Vagina (tissue), 2 donors: Measurements from ENCODE around the gene PPP2R3B. TPM values are rescaled to one million over a fixed set of nuclear protein-coding genes. Genes with fewer than 3 reads are reported as not detected.

Experiments used
- DNase-seq, 2 donors: peaks; one replicate each; pipeline ENCODE4 v3.0.0-alpha.2; 2017; ENCODE audit errors: extremely low spot score in 2 of 2
- H3K27ac ChIP-seq: fragments of 200-600 bp; sonication (generic); one replicate; pipeline ENCODE4 v1.5.1; 2019
- H3K27me3 ChIP-seq: fragments of 200-600 bp; sonication (generic); one replicate; pipeline ENCODE4 v1.5.1; 2019
- H3K36me3 ChIP-seq, 2 donors: fragments of 200-600 bp; sonication (generic); one replicate each; pipeline ENCODE4 v1.5.1; 2017 to 2019
- H3K4me1 ChIP-seq: fragments of 200-600 bp; sonication (generic); one replicate; pipeline ENCODE4 v1.5.1; 2019
- H3K4me3 ChIP-seq, 2 donors: fragments of 200-600 bp; sonication (generic); 1 replicate in 1 of 2; 2 replicates in 1 of 2; pipeline ENCODE4 v1.5.1; 2016 to 2019
- H3K9me3 ChIP-seq: fragments of 200-600 bp; sonication (generic); one replicate; pipeline ENCODE4 v1.5.1; 2019
- POLR2A ChIP-seq, 2 donors: fragments of 450-650 bp; IDR thresholded peaks; one replicate each; pipeline ENCODE4 v1.6.1; 2017; ENCODE audit warnings: antibody characterized with exemption in 2 of 2, mild to moderate bottlenecking in 2 of 2, moderate library complexity in 2 of 2
- POLR2AphosphoS5 ChIP-seq, 2 donors: sonication (generic); formaldehyde crosslinking; IDR thresholded peaks; one replicate each; pipeline ENCODE4 v1.9.0; 2017; ENCODE audit warnings: antibody characterized with exemption in 2 of 2, mild to moderate bottlenecking in 2 of 2, low read depth in 1 of 2; ENCODE audit not compliant: insufficient read depth in 1 of 2
- intact Hi-C: fragments of 100-400 bp; cut with DNase I; formaldehyde crosslinking; loops from one replicate; pipeline ENCODE4 v1.15.1; 2023
- total RNA-seq: library from RNA; depleted of rRNA; stranded (reverse); fragments of >200 nt; gene quantifications from one replicate; pipeline ENCODE4 v1.2.3, GENCODE V29; 2016
- TF ChIP-seq, protein P1 (sequence below), 3 experiments: fragments of 450-650 bp in 2 of 3; fragments of 200-600 bp in 1 of 3; sonication (generic) in 1 of 3; IDR thresholded peaks; one replicate each; pipeline ENCODE4 v1.5.1; 2017 to 2019; ENCODE audit warnings: antibody characterized with exemption in 3 of 3, mild to moderate bottlenecking in 2 of 3, moderate library complexity in 2 of 3

Gene PPP2R3B
- total RNA-seq, 1 donor from 2014 or later = 28.5 TPM

DNA sequence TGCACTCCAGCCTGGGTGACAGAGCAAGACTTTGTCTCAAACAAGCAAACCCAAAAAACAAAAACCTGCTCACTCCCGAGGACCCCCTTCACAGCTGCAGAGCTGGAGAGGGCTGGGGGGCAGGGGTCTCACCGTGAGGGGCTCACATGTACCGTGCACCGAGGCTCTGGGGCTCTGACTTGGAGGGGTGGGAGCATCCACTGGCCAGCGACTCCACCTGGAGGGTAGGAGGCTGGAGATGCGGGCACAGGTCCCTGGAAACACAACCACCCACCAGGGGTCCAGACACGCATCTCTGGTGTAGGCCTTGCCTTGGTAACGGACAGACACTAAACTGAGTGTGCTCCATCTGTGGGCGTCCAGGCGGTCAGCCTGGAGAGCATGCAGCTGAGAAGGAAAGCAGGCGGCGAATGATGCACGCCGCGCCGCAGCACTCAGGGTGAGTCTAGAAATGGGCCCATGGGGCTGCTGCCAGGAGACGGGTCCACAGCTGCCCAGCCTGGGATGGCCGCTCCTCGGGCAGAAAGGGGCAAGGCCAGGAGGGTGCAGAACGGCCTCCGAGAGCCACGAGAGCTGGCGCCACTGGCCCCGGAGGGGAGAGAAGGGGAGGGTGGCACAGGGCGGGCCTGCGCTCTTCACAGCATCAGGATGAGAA is 26.1 kb downstream of the PPP2R3B start:
- Histone ChIP-seq H3K4me1 (no peaks in the 10 kb centered on the region), H3K9me3 (peaks cover 10% of the 10 kb centered on the region), H3K27ac (no peak overlapping the region), H3K4me3 (no peak overlapping the region), H3K36me3 (peaks cover 0 to 24% of the 10 kb centered on the region in 2 donors), H3K27me3 (no peaks in the 10 kb centered on the region)
- TF ChIP-seq POLR2A (IDR thresholded peaks at IDR 0.05) = no peak
- TF ChIP-seq, protein P1, sequence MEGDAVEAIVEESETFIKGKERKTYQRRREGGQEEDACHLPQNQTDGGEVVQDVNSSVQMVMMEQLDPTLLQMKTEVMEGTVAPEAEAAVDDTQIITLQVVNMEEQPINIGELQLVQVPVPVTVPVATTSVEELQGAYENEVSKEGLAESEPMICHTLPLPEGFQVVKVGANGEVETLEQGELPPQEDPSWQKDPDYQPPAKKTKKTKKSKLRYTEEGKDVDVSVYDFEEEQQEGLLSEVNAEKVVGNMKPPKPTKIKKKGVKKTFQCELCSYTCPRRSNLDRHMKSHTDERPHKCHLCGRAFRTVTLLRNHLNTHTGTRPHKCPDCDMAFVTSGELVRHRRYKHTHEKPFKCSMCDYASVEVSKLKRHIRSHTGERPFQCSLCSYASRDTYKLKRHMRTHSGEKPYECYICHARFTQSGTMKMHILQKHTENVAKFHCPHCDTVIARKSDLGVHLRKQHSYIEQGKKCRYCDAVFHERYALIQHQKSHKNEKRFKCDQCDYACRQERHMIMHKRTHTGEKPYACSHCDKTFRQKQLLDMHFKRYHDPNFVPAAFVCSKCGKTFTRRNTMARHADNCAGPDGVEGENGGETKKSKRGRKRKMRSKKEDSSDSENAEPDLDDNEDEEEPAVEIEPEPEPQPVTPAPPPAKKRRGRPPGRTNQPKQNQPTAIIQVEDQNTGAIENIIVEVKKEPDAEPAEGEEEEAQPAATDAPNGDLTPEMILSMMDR (IDR thresholded peaks at IDR 0.05) = no peak
- no peak for TF ChIP-seq POLR2AphosphoS5 (IDR thresholded peaks at IDR 0.05; ENCODE audit: insufficient read depth in 1 of 2, low read depth in 1 of 2)
- intact Hi-C loops = no loop called here
- DNase-seq = no peak

- H3K4me1 ChIP-seq = no peaks in the 10 kb centered on the region
- intact Hi-C loops = no loop called here
- no peaks in the 10 kb centered on the region for H3K27me3 ChIP-seq
- H3K9me3 ChIP-seq = peaks cover 10% of the 10 kb centered on the region
- peaks cover 0 to 24% of the 10 kb centered on the region in 2 donors for H3K36me3 ChIP-seq
- TF ChIP-seq, protein P1 (IDR thresholded peaks at IDR 0.05) = no peak
- no peak for TF ChIP-seq POLR2A (IDR thresholded peaks at IDR 0.05)
- TF ChIP-seq POLR2AphosphoS5 (IDR thresholded peaks at IDR 0.05; ENCODE audit: insufficient read depth in 1 of 2, low read depth in 1 of 2) = no peak
- no peak overlapping the region for H3K27ac ChIP-seq
- no peak for DNase-seq
- no peak overlapping the region for H3K4me3 ChIP-seq
These were observed 28.0 kb downstream of the PPP2R3B start for GRCh38 chrX:358651-359143.

DNA sequence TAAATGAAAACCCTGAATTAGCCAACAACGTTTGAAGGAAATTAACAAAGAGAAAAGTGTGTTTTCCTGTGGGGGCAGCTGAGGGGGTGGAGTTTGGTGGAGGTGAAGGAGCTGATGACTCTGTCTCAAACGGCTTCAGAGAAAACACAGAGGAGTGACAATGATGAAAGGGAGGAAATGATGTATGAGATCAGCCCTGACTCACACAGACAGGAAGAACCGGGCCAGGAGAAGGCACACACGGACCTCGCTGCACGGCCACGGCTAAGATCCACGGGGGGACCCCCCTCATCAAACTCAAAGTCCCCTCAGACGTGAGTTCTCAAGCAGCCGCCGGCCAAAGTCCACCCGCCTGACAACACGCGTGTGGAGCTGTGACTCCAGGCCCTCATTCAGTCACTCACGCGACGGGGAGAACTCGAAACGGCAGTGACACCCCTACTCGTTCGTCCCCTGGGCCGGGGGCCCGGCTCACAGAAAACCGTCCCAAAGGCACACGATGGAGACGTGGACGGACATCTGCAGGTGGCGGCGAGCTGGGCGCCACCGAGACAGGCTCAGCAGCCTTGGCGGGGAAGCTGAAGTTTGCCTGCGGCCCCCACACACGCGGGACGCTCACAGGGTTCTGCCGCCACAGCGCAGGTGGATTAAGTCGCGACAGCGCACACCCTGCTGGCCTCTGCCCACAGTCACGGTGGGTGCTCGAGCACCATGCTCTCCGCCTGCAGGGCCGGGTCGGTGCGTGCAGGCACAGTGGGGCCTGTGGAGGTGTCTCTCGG is 28.8 kb downstream of the PPP2R3B start:
- no peaks in the 10 kb centered on the region for H3K27me3 ChIP-seq
- H3K27ac ChIP-seq = no peak overlapping the region
- no peak overlapping the region for H3K4me3 ChIP-seq
- intact Hi-C loops = no loop called here
- H3K9me3 ChIP-seq = peaks cover 10% of the 10 kb centered on the region
- peaks cover 0 to 24% of the 10 kb centered on the region in 2 donors for H3K36me3 ChIP-seq
- no peaks in the 10 kb centered on the region for H3K4me1 ChIP-seq
- no peak for DNase-seq
- no peak for TF ChIP-seq POLR2AphosphoS5 (IDR thresholded peaks at IDR 0.05; ENCODE audit: insufficient read depth in 1 of 2, low read depth in 1 of 2)
- no peak for TF ChIP-seq POLR2A (IDR thresholded peaks at IDR 0.05)
- TF ChIP-seq, protein P1 (IDR thresholded peaks at IDR 0.05) = no peak

- TF ChIP-seq, protein P1 (IDR thresholded peaks at IDR 0.05) = no peak
- no peak for TF ChIP-seq POLR2AphosphoS5 (IDR thresholded peaks at IDR 0.05; ENCODE audit: insufficient read depth in 1 of 2, low read depth in 1 of 2)
- TF ChIP-seq POLR2A (IDR thresholded peaks at IDR 0.05) = no peak
- H3K4me3 ChIP-seq = no peak overlapping the region
- H3K4me1 ChIP-seq = no peaks in the 10 kb centered on the region
- no peak for DNase-seq
- peaks cover 0 to 24% of the 10 kb centered on the region in 2 donors for H3K36me3 ChIP-seq
- H3K9me3 ChIP-seq = peaks cover 10% of the 10 kb centered on the region
- H3K27ac ChIP-seq = no peak overlapping the region
- intact Hi-C loops = no loop called here
- H3K27me3 ChIP-seq = no peaks in the 10 kb centered on the region
These were observed 29.5 kb downstream of the PPP2R3B start for GRCh38 chrX:357035-357692.
